Progenitor cell of endocrine pancreas (in vitro differentiated cells): ENCODE results near the gene ZNF805. TPM values are rescaled to one million over a fixed set of nuclear protein-coding genes. Genes with fewer than 3 reads are reported as not detected.
"Not testable (repeated sequence)": the region's sequence is repeated elsewhere in the genome, so short reads cannot be mapped to it uniquely, and the experiment has no call there.

ENCODE experiments used
- DNase-seq: peaks from one replicate; pipeline ENCODE4 v3.0.0; 2021; ENCODE audit warnings: low spot score; ENCODE audit not compliant: unreplicated experiment
- H3K27ac Mint-ChIP-seq: 2 replicates; pipeline ENCODE4 v1.8.0; 2021; ENCODE audit warnings: mild to moderate bottlenecking, moderate library complexity, mixed read lengths
- H3K27me3 Mint-ChIP-seq: 2 replicates; pipeline ENCODE4 v1.8.0; 2021; ENCODE audit warnings: mixed read lengths
- H3K36me3 Mint-ChIP-seq: 2 replicates; pipeline ENCODE4 v1.8.0; 2022; ENCODE audit warnings: mixed read lengths; ENCODE audit not compliant: insufficient read depth
- H3K4me1 Mint-ChIP-seq: 2 replicates; pipeline ENCODE4 v1.8.0; 2021; ENCODE audit warnings: low read depth, mixed read lengths
- H3K4me3 Mint-ChIP-seq: 2 replicates; pipeline ENCODE4 v1.8.0; 2021; ENCODE audit warnings: low read depth, mild to moderate bottlenecking, moderate library complexity, mixed read lengths
- H3K9me3 Mint-ChIP-seq: 2 replicates; pipeline ENCODE4 v1.8.0; 2021; ENCODE audit warnings: low read depth, mixed read lengths
- CTCF ChIP-seq: fragments of 200-600 bp; sonication (generic); IDR thresholded peaks from one replicate; pipeline ENCODE4 v1.5.0; 2021; ENCODE audit warnings: antibody characterized with exemption, mild to moderate bottlenecking; ENCODE audit not compliant: unreplicated experiment
- total RNA-seq: library from RNA; stranded (reverse); gene quantifications from 2 replicates; pipeline ENCODE4 v1.2.1, GENCODE V29; 2021

ZNF805 gene
- total RNA-seq, 1 donor from 2014 or later, result 16.3 TPM

- Mint-ChIP-seq H3K4me1 (peaks cover 7% of the 10 kb centered on the region), H3K9me3 (no peaks in the 10 kb centered on the region), H3K27me3 (no peaks in the 10 kb centered on the region), H3K4me3 (no peak overlapping the region), H3K36me3 (peaks cover 7% of the 10 kb centered on the region), H3K27ac (no peak overlapping the region)
- DNase-seq, result no peak
- no peak for TF ChIP-seq CTCF
Observed at GRCh38 chr19:57276430-57276829, 36.0 kb downstream of the ZNF805 start.

GRCh38 chr19:57278481-57278880, 38.0 kb downstream of the ZNF805 start:
- H3K4me3 Mint-ChIP-seq, H3K27ac Mint-ChIP-seq, DNase-seq, H3K9me3 Mint-ChIP-seq, H3K36me3 Mint-ChIP-seq, H3K27me3 Mint-ChIP-seq: not testable (repeated sequence)
- peaks cover 17% of the 10 kb centered on the region for H3K4me1 Mint-ChIP-seq

- Mint-ChIP-seq H3K4me3 (no peak overlapping the region), H3K4me1 (peaks cover 17% of the 10 kb centered on the region), H3K36me3 (peaks cover 3% of the 10 kb centered on the region), H3K27ac (no peak overlapping the region), H3K27me3 (no peaks in the 10 kb centered on the region), H3K9me3 (no peaks in the 10 kb centered on the region)
- peak; percentile 54 for DNase-seq
- peak; percentile 39 for TF ChIP-seq CTCF
Observed at GRCh38 chr19:57279418-57280164, 39.2 kb downstream of the ZNF805 start.

- H3K27ac Mint-ChIP-seq, result no peak within 1 kb of the TSS
- TF ChIP-seq CTCF, result no peak
- H3K9me3 Mint-ChIP-seq, result no peaks in the 10 kb centered on the region
- H3K4me1 Mint-ChIP-seq, result peaks cover 17% of the 10 kb centered on the region
- H3K4me3 Mint-ChIP-seq, result no peak within 1 kb of the TSS
- H3K27me3 Mint-ChIP-seq, result no peaks in the 10 kb centered on the region
- peak; percentile 91 for DNase-seq
- H3K36me3 Mint-ChIP-seq, result peaks cover 6% of the 10 kb centered on the region
Observed at GRCh38 chr19:57280165-57280961, 39.9 kb downstream of the ZNF805 start, which contains the start of gene ZNF460. ZNF460 (plus strand) TSS chr19:57280485; CDS start chr19:57280807, 322 bp downstream.

GRCh38 chr19:57280962-57281400, 40.5 kb downstream of the ZNF805 start:
- Mint-ChIP-seq H3K36me3 (peaks cover 10% of the 10 kb centered on the region), H3K9me3 (no peaks in the 10 kb centered on the region), H3K27me3 (no peaks in the 10 kb centered on the region), H3K4me3 (no peak overlapping the region), H3K4me1 (peaks cover 17% of the 10 kb centered on the region), H3K27ac (no peak overlapping the region)
- TF ChIP-seq CTCF, result no peak
- DNase-seq, result no peak
